Breast epithelium (tissue), 4 donors: ENCODE results near the gene TMEM273. TPM values are rescaled to one million over a fixed set of nuclear protein-coding genes. Genes with fewer than 3 reads are reported as not detected.

Experiments used
- DNase-seq, 2 donors: peaks; one replicate each; pipeline ENCODE4 v3.0.0-alpha.2; 2019; ENCODE audit warnings: low spot score in 2 of 2
- H3K27ac ChIP-seq, 2 donors: fragments of 200-600 bp; sonication (generic) in 1 of 2; one replicate each; pipeline ENCODE4 v1.5.1; 2016 to 2019; ENCODE audit warnings: mild to moderate bottlenecking in 1 of 2
- H3K27me3 ChIP-seq, 2 donors: fragments of 200-600 bp; sonication (generic) in 1 of 2; one replicate each; pipeline versions ENCODE4 v1.5.1 to v1.6.0; 2017 to 2019; ENCODE audit warnings: control low read depth in 1 of 2, mild to moderate bottlenecking in 1 of 2
- H3K36me3 ChIP-seq: fragments of 200-600 bp; one replicate; pipeline ENCODE4 v1.5.1; 2019
- H3K4me1 ChIP-seq, 2 donors: fragments of 200-600 bp; sonication (generic); one replicate each; pipeline ENCODE4 v1.5.1; 2016 to 2019; ENCODE audit warnings: control low read depth in 1 of 2
- H3K4me3 ChIP-seq, 3 donors: fragments of 200-600 bp; sonication (generic); 1 replicate in 2 of 3; 2 replicates in 1 of 3; pipeline ENCODE4 v1.5.1; 2016 to 2019; ENCODE audit warnings: mild to moderate bottlenecking in 3 of 3, moderate library complexity in 2 of 3
- H3K9me3 ChIP-seq, 2 donors: fragments of 200-600 bp; sonication (generic) in 1 of 2; one replicate each; pipeline ENCODE4 v1.5.1; 2016 to 2019; ENCODE audit warnings: control low read depth in 1 of 2
- CTCF ChIP-seq, 3 donors: fragments of 450-650 bp; IDR thresholded peaks; one replicate each; pipeline ENCODE4 v1.5.1; 2016 to 2017; ENCODE audit warnings: antibody characterized with exemption in 3 of 3, mild to moderate bottlenecking in 3 of 3, moderate library complexity in 3 of 3
- POLR2A ChIP-seq: fragments of 450-650 bp; IDR thresholded peaks from one replicate; pipeline ENCODE4 v1.6.1; 2016; ENCODE audit warnings: antibody characterized with exemption, mild to moderate bottlenecking, moderate library complexity
- POLR2AphosphoS5 ChIP-seq, 3 donors: sonication (generic); formaldehyde crosslinking; IDR thresholded peaks; one replicate each; pipeline ENCODE4 v1.6.1; 2017; ENCODE audit warnings: antibody characterized with exemption in 3 of 3
- intact Hi-C: fragments of 100-400 bp; cut with DNase I; formaldehyde crosslinking; loops from one replicate; pipeline ENCODE4 v1.15.1; 2023; ENCODE audit warnings: low total_unique reads
- total RNA-seq, 3 donors: library from RNA; depleted of rRNA; stranded (reverse); fragments of >200 nt; gene quantifications; one replicate each; pipeline ENCODE4 v1.1.0, GENCODE V29; 2016

The TMEM273 gene
- total RNA-seq, 3 donors from 2014 or later: 9.1 to 29.8 (median 18.4) TPM

- H3K27me3 ChIP-seq: no peaks in the 10 kb centered on the region
- H3K4me3 ChIP-seq: no peak overlapping the region
- no peak for DNase-seq
- intact Hi-C loops: no loop called here
- H3K4me1 ChIP-seq: no peaks in the 10 kb centered on the region
- no peaks in the 10 kb centered on the region for H3K9me3 ChIP-seq
- no peak overlapping the region for H3K27ac ChIP-seq
- no peak for TF ChIP-seq POLR2AphosphoS5 (IDR thresholded peaks at IDR 0.05)
- TF ChIP-seq CTCF (IDR thresholded peaks at IDR 0.05): no peak
- no peak for TF ChIP-seq POLR2A
- no peaks in the 10 kb centered on the region for H3K36me3 ChIP-seq
These were observed 4.3 kb downstream of the TMEM273 start for GRCh38 chr10:49183596-49184542.

- Histone ChIP-seq H3K9me3 (no peaks in the 10 kb centered on the region), H3K4me1 (no peaks in the 10 kb centered on the region), H3K27me3 (no peaks in the 10 kb centered on the region), H3K27ac (no peak overlapping the region), H3K36me3 (no peaks in the 10 kb centered on the region), H3K4me3 (no peak overlapping the region)
- TF ChIP-seq POLR2AphosphoS5 (IDR thresholded peaks at IDR 0.05) (no peak), CTCF (IDR thresholded peaks at IDR 0.05) (no peak), POLR2A (no peak)
- intact Hi-C loops: no loop called here
- no peak for DNase-seq
These were observed 5.4 kb downstream of the TMEM273 start for GRCh38 chr10:49182776-49183175.

GRCh38 chr10:49180444-49180860 lies 7.7 kb downstream of the TMEM273 start:
- intact Hi-C loops: no loop called here
- H3K27ac ChIP-seq: no peak overlapping the region
- no peaks in the 10 kb centered on the region for H3K36me3 ChIP-seq
- no peak for TF ChIP-seq CTCF (IDR thresholded peaks at IDR 0.05)
- TF ChIP-seq POLR2AphosphoS5 (IDR thresholded peaks at IDR 0.05): no peak
- no peak for TF ChIP-seq POLR2A
- no peaks in the 10 kb centered on the region for H3K9me3 ChIP-seq
- no peak for DNase-seq
- H3K4me1 ChIP-seq: no peaks in the 10 kb centered on the region
- H3K4me3 ChIP-seq: no peak overlapping the region
- no peaks in the 10 kb centered on the region for H3K27me3 ChIP-seq

- no peak overlapping the region for H3K27ac ChIP-seq
- no peak overlapping the region for H3K4me3 ChIP-seq
- intact Hi-C loops: no loop called here
- H3K27me3 ChIP-seq: no peaks in the 10 kb centered on the region
- DNase-seq: no peak
- no peaks in the 10 kb centered on the region for H3K9me3 ChIP-seq
- no peaks in the 10 kb centered on the region for H3K36me3 ChIP-seq
- TF ChIP-seq POLR2A (no peak), POLR2AphosphoS5 (IDR thresholded peaks at IDR 0.05) (no peak), CTCF (IDR thresholded peaks at IDR 0.05) (no peak)
- no peaks in the 10 kb centered on the region for H3K4me1 ChIP-seq
These were observed 8.3 kb downstream of the TMEM273 start for GRCh38 chr10:49179699-49180443.
